Stomach (tissue), 9 donors: ENCODE data around the gene SLC27A4. TPM values are rescaled to one million over a fixed set of nuclear protein-coding genes. Genes with fewer than 3 reads are reported as not detected.

ENCODE experiments used
- DNase-seq, 2 donors: peaks; one replicate each; pipeline versions ENCODE4 v3.0.0 to v3.0.0-alpha.2; 2013 to 2019
- H3K27ac ChIP-seq, 5 donors: fragments of 200-600 bp in 4 of 5; sonication (generic) in 4 of 5; one replicate each; pipeline ENCODE4 v1.5.1; 2013 to 2019; ENCODE audit warnings: mild to moderate bottlenecking in 1 of 5, moderate library complexity in 1 of 5
- H3K27me3 ChIP-seq, 3 donors: fragments of 200-600 bp; sonication (generic); one replicate each; pipeline ENCODE4 v1.5.1; 2017 to 2019; ENCODE audit warnings: mixed run types in 1 of 3
- H3K36me3 ChIP-seq, 4 donors: fragments of 200-600 bp; sonication (generic); 1 replicate in 3 of 4; 2 replicates in 1 of 4; pipeline ENCODE4 v1.5.1; 2016 to 2019
- H3K4me1 ChIP-seq, 4 donors: fragments of 200-600 bp; sonication (generic); one replicate each; pipeline ENCODE4 v1.5.1; 2016 to 2019
- H3K4me3 ChIP-seq, 4 donors: fragments of 200-600 bp; sonication (generic) in 3 of 4; one replicate each; pipeline ENCODE4 v1.5.1; 2016 to 2019; ENCODE audit warnings: mild to moderate bottlenecking in 1 of 4
- H3K9me3 ChIP-seq, 4 donors: fragments of 200-600 bp; sonication (generic); one replicate each; pipeline ENCODE4 v1.5.1; 2016 to 2019
- CTCF ChIP-seq, 7 experiments: fragments of 450-650 bp in 4 of 7; fragments of 200-600 bp in 3 of 7; sonication (generic) in 3 of 7; IDR thresholded peaks; one replicate each; pipeline ENCODE4 v1.5.1; 2016 to 2019; ENCODE audit warnings: antibody characterized with exemption in 7 of 7, control low read depth in 2 of 7, mild to moderate bottlenecking in 1 of 7
- EP300 ChIP-seq: sonication (generic); formaldehyde crosslinking; IDR thresholded peaks from one replicate; pipeline ENCODE4 v1.6.1; 2017; ENCODE audit warnings: antibody characterized with exemption
- POLR2A ChIP-seq, 4 donors: fragments of 450-650 bp; IDR thresholded peaks; one replicate each; pipeline ENCODE4 v1.6.1; 2016; ENCODE audit warnings: antibody characterized with exemption in 4 of 4, control low read depth in 2 of 4, mild to moderate bottlenecking in 1 of 4, moderate library complexity in 1 of 4
- POLR2AphosphoS5 ChIP-seq, 3 donors: sonication (generic); formaldehyde crosslinking; IDR thresholded peaks; one replicate each; pipeline ENCODE4 v1.6.1; 2016; ENCODE audit warnings: antibody characterized with exemption in 3 of 3
- WGBS, 5 donors: extraction: QIAGEN DNeasy Blood & Tissue Kit in 3 of 5; methylation state at CpG; one replicate each; pipeline versions ENCODE4 v1.1.5 to v1.1.7; 2013 to 2018; 5-methylcytosine and 5-hydroxymethylcytosine counted together
- intact Hi-C: fragments of 100-400 bp; cut with DNase I; formaldehyde crosslinking; loops from one replicate; pipeline ENCODE4 v1.15.1; 2023; ENCODE audit warnings: low total_unique reads
- polyA plus RNA-seq, 3 donors: library from polyadenylated mRNA; stranded (reverse); fragments of 200-250 nt; gene quantifications; one replicate each; pipeline ENCODE4 v1.2.3, GENCODE V29; 2013
- total RNA-seq, 5 donors: library from RNA; depleted of rRNA; stranded (reverse); fragments of >200 nt; gene quantifications; one replicate each; pipeline versions ENCODE4 v1.1.0 to v1.2.3, GENCODE V29; 2014 to 2016
- donor health status: healthy with polysubstance abuse.
- donor health status: Bipolar disorder and iron deficiency.
- donor health status: healthy.

Gene SLC27A4
- total and polyA plus RNA-seq, 8 donors, result 6.0 to 200 (median 21.2) TPM

GRCh38 chr9:128360826-128361225 is 20.5 kb downstream of the SLC27A4 start:
- Histone ChIP-seq H3K9me3 (no peaks in the 10 kb centered on the region), H3K27me3 (no peaks in the 10 kb centered on the region), H3K4me1 (peaks cover 21 to 27% (median 24%) of the 10 kb centered on the region in 4 donors), H3K36me3 (peaks cover 6 to 44% (median 31%) of the 10 kb centered on the region in 4 donors), H3K4me3 (no peak overlapping the region), H3K27ac (no peak overlapping the region)
- intact Hi-C loops, result no loop called here
- no peak for DNase-seq
- WGBS, 5 donors, result 53 to 82% (median 64%) methylated on average over 2 of the region's 2 CpGs
- TF ChIP-seq POLR2A (IDR thresholded peaks at IDR 0.05) (no peak), EP300 (no peak), POLR2AphosphoS5 (IDR thresholded peaks at IDR 0.05) (no peak), CTCF (IDR thresholded peaks at IDR 0.05) (no peak)

- Histone ChIP-seq H3K27ac (peak overlapping the region in 4 of 5 donors; percentile 2 to 72 (median 61)), H3K4me3 (peak overlapping the region; percentile 43 to 52 (median 46)), H3K4me1 (peaks cover 21 to 27% (median 24%) of the 10 kb centered on the region in 4 donors), H3K36me3 (peaks cover 0 to 38% (median 25%) of the 10 kb centered on the region in 4 donors), H3K9me3 (no peaks in the 10 kb centered on the region), H3K27me3 (no peaks in the 10 kb centered on the region)
- TF ChIP-seq CTCF (IDR thresholded peaks at IDR 0.05) (no peak), POLR2A (IDR thresholded peaks at IDR 0.05) (no peak), EP300 (no peak), POLR2AphosphoS5 (IDR thresholded peaks at IDR 0.05) (no peak)
- 42 to 52% (median 49%) methylated on average over 12 to 14 of the region's 14 CpGs for WGBS, 5 donors
- intact Hi-C loops, result no loop called here
- peak in 1 of 2 donors; percentile 37 for DNase-seq
Observed at GRCh38 chr9:128361296-128361985, 21.1 kb downstream of the SLC27A4 start.

GRCh38 chr9:128361986-128362646 is 21.8 kb downstream of the SLC27A4 start:
- Histone ChIP-seq H3K27ac (peak overlapping the region; percentile 2 to 72 (median 55)), H3K36me3 (peaks cover 0 to 31% (median 19%) of the 10 kb centered on the region in 4 donors), H3K4me1 (peaks cover 21 to 27% (median 24%) of the 10 kb centered on the region in 4 donors), H3K27me3 (no peaks in the 10 kb centered on the region), H3K4me3 (peak overlapping the region; percentile 43 to 52 (median 46)), H3K9me3 (no peaks in the 10 kb centered on the region)
- WGBS, 5 donors, result 6 to 9% (median 8%) methylated on average over 18 to 20 of the region's 20 CpGs
- no peak for TF ChIP-seq POLR2A (IDR thresholded peaks at IDR 0.05)
- peak in 5 of 7 experiments; percentile 73 to 95 (median 83) for TF ChIP-seq CTCF (IDR thresholded peaks at IDR 0.05)
- no peak for TF ChIP-seq EP300
- peak in 2 of 3 donors; percentile 23 to 53 for TF ChIP-seq POLR2AphosphoS5 (IDR thresholded peaks at IDR 0.05)
- DNase-seq, result peak; percentile 88 to 94
- intact Hi-C loops, result no loop called here

GRCh38 chr9:128362774-128363173 is 22.4 kb downstream of the SLC27A4 start:
- no peaks in the 10 kb centered on the region for H3K27me3 ChIP-seq
- 66 to 85% (median 83%) methylated on average over 3 of the region's 3 CpGs for WGBS, 5 donors
- intact Hi-C loops, result no loop called here
- no peak overlapping the region for H3K4me3 ChIP-seq
- H3K36me3 ChIP-seq, result peaks cover 0 to 24% (median 13%) of the 10 kb centered on the region in 4 donors
- H3K9me3 ChIP-seq, result no peaks in the 10 kb centered on the region
- H3K4me1 ChIP-seq, result peaks cover 21 to 27% (median 24%) of the 10 kb centered on the region in 4 donors
- peak overlapping the region in 1 of 5 donors; percentile 2 for H3K27ac ChIP-seq
- no peak for DNase-seq
- TF ChIP-seq EP300 (no peak), POLR2AphosphoS5 (IDR thresholded peaks at IDR 0.05) (no peak), CTCF (IDR thresholded peaks at IDR 0.05) (no peak), POLR2A (IDR thresholded peaks at IDR 0.05) (no peak)
